NCI-H2171 (cell line): ENCODE results near the gene ATP4A.

Experiments used
- DNase-seq: peaks from one replicate; lab custom pipeline; 2025; lab: John Stamatoyannopoulos, UW

ATP4A gene

GRCh38 chr19:35524181-35524837, 39.1 kb downstream of the ATP4A start:
- no peak for DNase-seq

GRCh38 chr19:35522745-35523327, 40.6 kb downstream of the ATP4A start:
- no peak for DNase-seq

- no peak for DNase-seq
These were observed 42.2 kb downstream of the ATP4A start for GRCh38 chr19:35521124-35521743.

- DNase-seq = no peak
These were observed 44.2 kb downstream of the ATP4A start for GRCh38 chr19:35519291-35519690.

- DNase-seq = no peak
These were observed 45.1 kb downstream of the ATP4A start for GRCh38 chr19:35518313-35518712.

GRCh38 chr19:35517342-35517741, 46.1 kb downstream of the ATP4A start:
- DNase-seq = no peak

- no peak for DNase-seq
These were observed 47.1 kb downstream of the ATP4A start for GRCh38 chr19:35516310-35516709.

GRCh38 chr19:35514282-35514809, 49.1 kb downstream of the ATP4A start:
- no peak for DNase-seq

GRCh38 chr19:35513628-35514281, 49.7 kb downstream of the ATP4A start, which contains the start of gene DMKN:
Gene DMKN (minus strand): TSS chr19:35513649. CDS start chr19:35513475, 174 bp downstream.
- no peak for DNase-seq

GRCh38 chr19:35512831-35513627, 50.4 kb downstream of the ATP4A start:
- DNase-seq = no peak

GRCh38 chr19:35511337-35511736, 52.1 kb downstream of the ATP4A start:
- DNase-seq = no peak

GRCh38 chr19:35510626-35510964, 52.9 kb downstream of the ATP4A start:
- DNase-seq = no peak

GRCh38 chr19:35509861-35510625, 53.4 kb downstream of the ATP4A start:
- DNase-seq = peak; percentile 40

- no peak for DNase-seq
These were observed 54.3 kb downstream of the ATP4A start for GRCh38 chr19:35509018-35509652.

GRCh38 chr19:35508129-35508528, 55.3 kb downstream of the ATP4A start:
- DNase-seq = no peak

GRCh38 chr19:35507561-35507960, 55.9 kb downstream of the ATP4A start:
- DNase-seq = no peak

GRCh38 chr19:35506011-35506410, 57.4 kb downstream of the ATP4A start:
- DNase-seq = no peak

GRCh38 chr19:35502751-35503150, 60.7 kb downstream of the ATP4A start:
- no peak for DNase-seq

GRCh38 chr19:35501684-35502083, 61.8 kb downstream of the ATP4A start:
- DNase-seq = no peak

GRCh38 chr19:35500611-35501010, 62.8 kb downstream of the ATP4A start:
- DNase-seq = no peak
